Stimulated activated CD4-positive, alpha-beta T cell treated with anti-CD3 and anti-CD28 coated beads, Interleukin-15, amount 100 ng/mL, for 48 hours (primary cell): ENCODE results near the gene ASTN2.

Experiments used
- DNase-seq, 2 donors: peaks; one replicate each; pipeline ENCODE4 v3.0.0-alpha.2; 2020; ENCODE audit warnings: low read depth in 2 of 2

The ASTN2 gene

DNA sequence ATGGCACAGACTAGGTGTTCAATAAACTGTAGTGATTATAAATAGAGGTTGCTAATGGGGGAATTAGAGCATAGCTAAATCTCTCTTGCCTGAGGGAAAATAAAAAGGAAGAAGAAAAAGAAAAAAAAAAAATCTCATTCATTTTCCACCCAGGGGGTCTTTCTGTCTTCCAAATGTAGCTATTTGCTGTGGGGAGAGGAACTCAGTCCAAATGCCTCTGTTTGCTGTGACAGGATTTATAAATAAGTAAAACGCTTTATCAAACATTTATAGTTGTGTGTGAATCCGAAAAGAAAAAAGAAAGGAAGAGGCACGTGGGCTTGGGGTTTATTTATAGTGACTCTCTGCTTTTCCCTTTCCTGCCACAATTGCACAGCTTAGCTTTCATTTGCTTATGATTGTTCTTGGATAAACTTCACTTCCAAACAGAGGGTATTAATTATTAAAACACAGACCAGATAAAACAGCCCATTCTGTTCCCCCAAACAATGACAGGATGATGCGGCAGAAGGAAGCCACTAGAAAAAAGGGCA is 245.7 kb downstream of the ASTN2 start:
- DNase-seq, result no peak

DNA sequence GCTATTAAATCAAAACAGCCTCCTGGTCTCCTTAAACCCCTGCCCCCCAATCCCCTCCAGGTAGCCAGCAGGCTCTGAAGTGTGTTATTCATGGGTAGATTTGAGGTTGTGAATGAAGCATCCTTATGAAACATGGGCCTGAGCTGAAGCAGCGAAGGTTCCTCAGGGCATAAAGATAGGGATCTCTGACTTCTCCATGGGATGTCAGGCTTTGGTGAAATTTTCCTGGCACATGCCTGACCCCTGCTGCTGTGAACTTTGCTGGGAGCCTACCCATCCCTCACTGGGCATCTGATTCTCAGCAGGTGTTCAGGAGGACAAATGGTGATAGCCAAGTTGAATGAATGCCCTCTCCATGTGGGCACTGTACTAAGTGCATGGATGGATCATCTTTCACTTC is 250.3 kb downstream of the ASTN2 start:
- no peak for DNase-seq

DNA sequence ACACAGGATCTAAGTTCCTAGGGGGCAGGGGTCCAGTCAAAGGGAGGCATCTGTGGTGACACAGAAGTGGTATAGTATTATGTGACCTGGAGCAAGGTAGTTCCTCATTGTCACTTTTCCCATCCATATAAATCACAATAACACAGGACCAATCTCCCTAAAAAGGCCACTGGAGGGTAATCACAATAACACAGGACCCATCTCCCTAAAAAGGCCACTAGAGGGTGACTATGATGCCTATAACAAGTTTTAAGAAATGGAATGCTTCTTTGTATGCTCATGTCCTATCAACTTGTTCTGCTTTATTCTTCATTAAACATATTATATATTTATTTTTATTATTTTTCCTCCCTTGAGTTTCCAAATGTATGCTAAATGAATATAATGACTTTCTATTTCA is 254.6 kb downstream of the ASTN2 start:
- DNase-seq, result no peak

DNA sequence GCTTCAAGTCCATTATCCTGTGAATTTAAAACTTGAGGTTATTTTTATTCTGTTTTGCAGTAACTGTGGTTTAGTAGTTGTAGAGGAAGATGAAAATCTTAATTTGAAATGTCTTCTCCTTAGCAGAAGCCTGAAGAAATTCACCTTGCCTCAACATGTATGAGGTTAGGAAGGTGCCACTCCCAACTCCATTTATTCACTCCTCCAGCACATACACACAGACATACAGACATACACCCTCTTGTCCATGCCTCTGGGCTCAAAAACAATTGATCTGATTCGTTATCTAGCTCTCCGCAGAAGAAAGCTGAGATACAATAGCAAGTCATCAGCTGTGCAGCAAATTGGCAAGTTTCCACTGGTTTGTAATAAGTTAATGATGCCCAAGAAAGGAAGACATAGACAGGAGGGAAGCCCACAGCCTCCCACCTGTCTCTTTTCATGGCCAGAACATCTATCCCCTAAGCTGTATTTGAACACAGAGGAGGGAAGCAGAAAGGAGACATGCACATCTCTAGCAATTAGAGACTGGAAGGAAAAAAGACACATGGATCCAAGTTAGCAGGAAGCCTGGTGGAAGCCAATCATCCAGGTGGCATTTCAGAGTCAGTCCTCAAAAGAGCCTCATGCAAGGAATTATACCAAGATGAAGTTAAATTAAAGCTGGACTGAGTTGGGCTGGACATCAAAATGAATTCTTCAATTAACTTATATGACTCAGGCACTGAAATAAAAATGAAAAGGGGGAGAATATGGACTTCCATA is 257.9 kb downstream of the ASTN2 start:
- DNase-seq, result no peak

DNA sequence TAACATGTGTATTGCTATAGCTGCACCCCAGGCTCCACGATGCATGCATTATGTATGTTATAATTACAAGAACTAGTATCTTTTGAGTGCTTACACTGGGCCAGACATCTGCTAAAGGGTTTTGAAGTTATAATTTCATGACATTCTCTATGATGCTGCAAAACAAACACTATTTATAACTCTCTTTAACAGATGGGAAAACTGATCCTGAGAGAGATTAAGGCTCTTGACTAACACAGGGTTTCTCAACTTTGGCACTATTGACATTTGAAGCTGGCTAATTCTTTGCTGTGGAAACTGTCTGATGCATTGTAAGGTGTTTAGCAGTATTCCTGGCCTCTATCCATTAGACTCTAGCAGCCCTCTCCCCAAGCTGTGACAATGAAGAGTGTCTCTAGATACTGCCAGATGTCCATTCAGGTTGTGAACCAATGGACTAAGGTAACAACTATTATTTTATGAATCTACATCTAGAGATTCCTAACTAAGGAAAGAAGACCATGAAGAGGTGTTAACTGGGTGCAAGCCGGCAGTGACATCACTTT is 258.6 kb downstream of the ASTN2 start:
- no peak for DNase-seq

DNA sequence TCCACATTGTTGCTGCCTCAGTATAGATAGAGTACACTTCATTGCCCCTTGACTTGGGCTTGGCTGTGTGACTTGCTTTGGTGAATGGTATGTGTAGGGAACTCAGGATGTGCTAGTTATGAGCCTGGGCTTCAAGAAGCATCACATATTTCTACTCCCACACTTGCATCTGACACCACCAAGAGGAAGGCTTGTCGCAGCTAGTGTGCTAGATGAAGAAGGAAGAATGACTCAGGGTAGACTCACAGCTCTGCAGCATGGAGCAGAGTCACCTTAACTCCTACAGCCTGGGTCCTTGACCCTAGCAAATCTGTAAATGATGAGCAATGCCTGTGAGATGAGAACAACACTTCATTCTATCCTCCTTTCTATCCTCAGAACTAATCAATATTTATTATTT is 261.8 kb downstream of the ASTN2 start:
- no peak for DNase-seq

DNA sequence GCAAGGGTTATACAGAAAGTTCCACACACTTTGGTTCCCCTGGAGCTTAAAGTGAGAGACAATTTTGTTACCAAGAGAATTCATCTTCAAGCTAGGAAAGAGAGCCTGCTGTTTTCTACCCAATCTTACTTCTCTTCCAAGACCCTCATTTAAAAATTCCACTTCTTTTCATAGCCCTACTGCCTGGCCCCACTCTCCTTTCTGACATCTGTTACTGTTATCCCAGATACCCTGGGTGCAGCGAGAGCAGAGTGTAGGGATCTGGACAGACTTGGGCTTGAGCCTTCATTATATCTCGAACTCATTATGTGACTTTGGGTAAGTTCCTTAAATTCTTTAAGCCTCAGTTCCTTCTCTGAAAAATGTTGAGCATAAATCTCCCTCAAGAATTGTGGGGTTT is 263.1 kb downstream of the ASTN2 start:
- DNase-seq, result no peak

DNA sequence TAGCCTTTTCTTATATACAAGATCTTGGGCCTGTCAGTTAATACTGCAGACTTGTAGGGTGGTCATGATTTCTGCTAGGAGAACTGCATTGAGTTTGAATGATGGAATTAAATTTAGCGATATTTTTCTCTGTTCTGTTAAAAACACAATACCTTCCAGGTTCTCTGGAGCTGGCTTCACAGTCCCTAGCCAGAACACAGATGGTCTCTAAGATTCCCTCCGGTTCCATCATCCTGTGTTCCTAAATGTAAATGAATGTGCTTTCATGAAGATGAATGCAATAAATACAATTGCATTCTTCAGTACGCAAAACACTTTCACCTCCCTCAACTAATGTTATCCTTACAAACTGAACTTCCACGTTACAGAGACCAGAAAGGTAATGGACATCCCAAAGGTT is 264.9 kb downstream of the ASTN2 start:
- no peak for DNase-seq

DNA sequence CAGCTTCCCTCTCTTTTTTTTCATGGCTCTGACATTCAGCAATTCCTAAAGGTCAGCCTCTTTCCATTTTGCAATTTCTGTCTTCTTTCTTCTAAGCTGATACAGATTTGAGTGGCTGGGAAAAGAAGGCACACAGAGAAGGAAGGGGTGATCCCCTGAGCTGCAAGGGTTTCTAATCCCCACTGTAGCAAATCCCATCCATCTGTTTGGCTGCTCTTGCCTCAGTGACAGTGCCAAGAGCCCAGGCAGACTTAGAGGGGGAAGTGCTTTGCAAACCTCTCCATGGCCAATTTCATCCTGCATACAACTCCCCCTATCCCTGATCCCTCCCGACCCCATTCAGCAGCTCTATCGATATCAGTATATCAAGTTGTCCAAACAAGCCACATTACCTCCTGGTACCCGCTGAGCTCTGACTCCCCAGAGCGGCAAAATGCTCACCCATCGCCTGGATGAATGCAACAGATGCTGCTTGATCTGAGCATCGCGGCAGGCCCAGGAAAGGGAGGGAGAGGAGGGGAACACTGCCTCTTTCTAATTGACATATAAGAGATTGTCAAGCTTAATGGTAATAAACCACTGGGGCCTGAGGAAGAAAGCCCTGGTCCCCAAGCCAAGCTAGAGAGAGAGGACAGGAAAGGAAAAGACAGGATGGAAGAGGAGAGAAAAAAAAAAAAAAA is 268.9 kb downstream of the ASTN2 start:
- DNase-seq, result no peak

DNA sequence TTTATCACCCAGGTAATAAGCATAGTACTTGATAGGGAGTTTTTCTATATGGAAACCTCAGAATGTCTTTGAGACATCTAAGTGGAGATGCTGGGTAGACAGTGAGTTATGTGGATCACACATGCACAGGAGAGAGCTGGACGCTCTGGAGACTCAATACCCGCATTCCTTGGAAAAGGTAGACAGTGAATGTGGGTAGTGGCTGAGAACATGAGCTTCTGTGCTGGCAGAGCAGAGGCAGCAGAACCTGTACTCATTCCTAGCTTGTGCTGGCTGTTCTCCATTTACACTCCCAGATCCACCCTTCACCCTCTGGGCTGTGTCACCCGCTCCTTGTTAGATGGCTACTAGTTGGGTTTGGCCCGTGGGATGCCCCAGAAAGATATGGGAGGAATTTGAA is 269.8 kb downstream of the ASTN2 start:
- DNase-seq, result no peak

DNA sequence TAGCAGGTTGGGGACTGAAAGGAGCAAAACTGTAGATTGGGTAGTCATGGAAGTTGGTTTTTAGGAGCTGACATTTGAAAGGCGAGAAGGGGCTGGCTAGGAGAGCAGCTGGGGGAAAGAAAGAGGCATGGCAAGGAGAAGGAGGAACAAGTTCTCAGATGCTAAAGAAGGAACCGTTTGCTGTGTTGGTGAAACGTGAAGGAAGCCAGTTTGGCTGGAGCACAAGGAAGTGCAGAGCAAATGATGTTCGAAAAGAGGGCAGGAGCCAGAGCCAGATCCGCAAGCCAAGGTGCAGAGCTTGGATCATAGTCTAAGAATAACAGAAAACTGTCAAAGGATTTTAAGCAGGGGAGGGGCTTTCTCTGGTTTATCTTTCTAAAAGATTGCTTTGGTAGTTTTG is 276.6 kb downstream of the ASTN2 start:
- no peak for DNase-seq

DNA sequence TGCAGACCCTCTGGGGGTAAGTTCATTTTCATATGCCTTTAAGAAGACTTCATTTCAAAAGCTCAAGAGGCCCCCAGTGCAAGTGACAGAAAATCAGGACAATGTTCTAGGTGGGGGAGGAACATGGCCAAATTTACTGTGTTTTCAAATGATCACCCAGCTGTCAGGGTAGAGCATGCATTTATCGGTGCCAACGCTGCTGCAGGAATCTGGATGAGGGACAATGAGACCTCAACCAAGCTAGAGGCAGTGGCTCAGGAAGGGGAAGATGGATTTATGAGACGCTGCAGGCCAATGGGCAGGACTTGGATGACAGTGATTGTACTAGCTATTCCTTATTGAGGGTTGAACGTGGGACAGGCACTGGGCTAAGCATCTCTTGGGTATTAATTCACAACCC is 278.4 kb downstream of the ASTN2 start:
- no peak for DNase-seq

DNA sequence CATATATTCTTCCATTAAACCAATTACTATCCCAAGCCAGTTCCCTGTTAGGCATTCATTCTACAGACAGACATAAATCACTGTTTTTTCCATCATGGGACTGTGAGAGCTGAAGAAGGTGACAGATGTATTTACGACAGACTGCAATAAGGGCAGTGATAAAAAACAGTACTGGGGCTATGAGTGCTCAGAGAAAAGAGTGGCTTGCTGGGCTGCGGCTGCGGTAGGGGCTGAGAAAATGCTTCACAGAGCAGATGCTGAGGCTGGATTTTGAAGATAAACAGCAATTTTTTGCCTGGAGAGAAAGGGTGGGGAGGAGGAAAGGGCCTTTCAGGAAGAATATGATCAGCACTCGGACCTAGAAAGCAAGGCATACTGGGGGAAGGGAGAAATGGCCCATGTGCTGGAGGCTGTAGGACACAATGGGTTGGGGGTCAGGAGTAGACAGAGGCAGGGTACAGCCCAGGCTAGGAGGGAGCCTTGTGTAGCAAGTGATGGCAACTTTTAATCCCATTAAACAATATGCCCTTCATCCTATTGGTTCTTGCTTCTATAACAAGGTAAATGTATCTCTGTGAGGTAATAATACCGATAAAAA is 279.3 kb downstream of the ASTN2 start:
- no peak for DNase-seq

DNA sequence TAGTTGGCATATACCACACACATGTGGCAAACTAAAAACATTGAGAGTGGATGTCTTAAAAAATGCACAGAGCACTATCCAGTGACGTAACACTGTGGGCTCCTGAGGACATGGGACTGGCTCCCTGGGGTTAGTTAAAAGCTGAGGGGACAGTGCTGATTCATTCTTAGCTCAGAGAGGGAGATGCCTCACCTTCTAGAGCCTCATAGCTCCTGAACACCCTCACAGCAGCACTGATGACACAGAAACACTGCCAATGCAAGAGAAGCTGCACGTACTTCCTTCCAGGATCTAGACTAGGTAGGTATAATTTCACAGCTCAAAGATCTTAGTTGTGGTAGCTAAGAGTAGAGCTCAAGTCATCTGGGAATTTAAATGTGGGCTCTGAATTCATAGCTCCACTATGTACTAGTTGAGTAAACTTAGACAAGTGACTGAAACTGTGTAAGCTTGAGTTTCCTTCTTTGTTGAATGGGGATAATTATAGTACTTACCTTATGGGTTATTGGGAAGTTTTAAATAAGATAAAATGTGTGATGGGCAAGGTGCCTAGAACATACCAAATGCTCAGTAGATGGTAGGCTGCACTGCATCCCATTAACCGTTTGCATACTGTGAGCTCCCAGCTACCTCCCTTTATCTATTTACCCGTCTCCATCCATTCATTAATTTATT is 279.9 kb downstream of the ASTN2 start:
- DNase-seq, result no peak

DNA sequence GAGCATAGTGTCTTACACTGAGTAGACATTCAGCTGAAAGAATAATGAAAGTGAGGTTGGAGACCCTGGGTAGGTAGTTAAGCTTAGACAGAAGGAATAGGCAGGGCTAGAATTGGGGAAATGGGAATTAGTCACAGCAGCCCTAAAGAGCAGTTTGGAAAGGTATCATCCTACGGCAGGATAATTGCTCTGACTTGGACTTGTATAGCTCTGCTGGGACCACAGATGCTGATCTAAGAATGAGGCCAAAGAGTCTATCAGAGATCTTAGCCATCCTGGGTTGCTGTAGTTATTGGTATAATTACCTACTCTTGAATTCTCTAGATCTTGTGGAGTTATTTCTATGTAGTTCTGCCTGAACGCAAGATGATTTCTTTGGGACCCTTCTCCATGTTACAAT is 288.0 kb downstream of the ASTN2 start:
- no peak for DNase-seq

DNA sequence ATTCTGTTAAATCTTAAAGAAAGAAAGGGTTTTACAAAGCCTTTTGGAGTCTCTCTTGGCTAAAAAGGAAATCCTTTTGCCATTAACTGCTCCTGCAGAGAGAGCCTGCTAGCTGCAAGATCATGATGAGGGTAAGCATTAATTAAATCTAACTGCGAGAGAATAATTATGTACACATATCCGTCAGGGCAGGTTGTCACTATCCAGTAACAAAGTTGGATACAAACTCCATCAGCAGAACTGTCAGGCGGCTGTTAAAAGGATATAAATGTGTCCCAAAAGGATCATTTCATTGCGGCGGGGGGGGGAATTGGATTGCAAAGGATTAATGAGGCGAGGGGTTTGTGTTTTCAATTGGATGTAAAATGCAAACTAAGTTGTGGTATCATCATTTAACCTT is 289.3 kb downstream of the ASTN2 start:
- no peak for DNase-seq

DNA sequence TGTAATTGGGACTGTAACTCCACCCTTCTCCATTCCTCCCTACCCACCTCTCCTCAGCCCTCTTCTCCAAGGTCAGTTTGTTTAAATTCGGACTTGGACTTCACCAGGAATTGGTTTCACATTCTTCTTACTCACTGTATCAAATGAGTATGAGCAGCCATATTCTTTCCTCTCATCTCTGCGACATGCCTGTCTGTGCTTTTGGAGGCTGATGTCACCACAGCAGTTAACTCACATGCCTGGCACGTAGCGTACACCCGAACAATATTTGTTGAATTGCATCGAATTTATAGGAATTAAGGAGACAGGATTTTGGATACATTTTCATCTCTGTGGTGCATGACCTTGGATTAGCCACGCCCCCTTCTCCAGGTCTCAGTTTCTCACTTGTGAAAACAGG is 291.1 kb downstream of the ASTN2 start:
- DNase-seq, result no peak

DNA sequence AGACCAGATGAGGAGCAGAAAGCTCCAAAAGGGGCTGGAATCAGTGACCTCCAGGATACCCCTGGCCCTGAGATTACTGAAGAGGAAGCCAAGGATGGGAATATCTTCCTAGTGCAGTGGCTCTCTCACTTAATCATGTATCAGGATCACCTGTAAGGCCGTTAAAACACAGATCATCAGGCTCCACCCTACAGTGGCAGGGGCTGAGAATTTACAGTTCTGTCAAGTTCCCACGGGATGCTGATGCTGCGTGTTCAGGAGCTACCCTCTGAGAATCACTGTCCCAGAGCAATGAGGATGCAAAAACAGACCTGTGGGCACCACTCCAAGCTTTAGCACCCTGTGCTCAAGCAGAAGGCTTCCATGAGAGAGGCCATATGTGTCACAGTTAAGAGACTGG is 291.9 kb downstream of the ASTN2 start:
- no peak for DNase-seq

DNA sequence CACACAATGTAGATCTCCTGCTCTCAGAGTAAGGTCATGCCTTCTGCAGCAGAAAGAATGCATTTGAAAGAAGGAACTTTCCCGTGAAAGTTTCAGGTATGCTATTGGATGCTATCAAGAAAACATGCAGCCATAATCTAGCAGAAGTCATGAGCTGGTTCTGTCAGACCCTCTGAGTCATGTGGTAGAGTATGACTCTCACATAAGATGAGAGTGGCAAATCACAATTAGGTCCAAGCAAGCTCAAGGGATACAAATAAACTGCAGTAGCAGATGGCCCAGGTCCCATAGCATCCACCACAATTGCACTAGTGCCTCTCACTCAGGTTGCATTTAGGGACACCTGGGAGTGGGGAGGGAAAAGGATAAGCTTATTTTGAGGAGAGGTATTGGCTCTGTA is 292.8 kb downstream of the ASTN2 start:
- no peak for DNase-seq

DNA sequence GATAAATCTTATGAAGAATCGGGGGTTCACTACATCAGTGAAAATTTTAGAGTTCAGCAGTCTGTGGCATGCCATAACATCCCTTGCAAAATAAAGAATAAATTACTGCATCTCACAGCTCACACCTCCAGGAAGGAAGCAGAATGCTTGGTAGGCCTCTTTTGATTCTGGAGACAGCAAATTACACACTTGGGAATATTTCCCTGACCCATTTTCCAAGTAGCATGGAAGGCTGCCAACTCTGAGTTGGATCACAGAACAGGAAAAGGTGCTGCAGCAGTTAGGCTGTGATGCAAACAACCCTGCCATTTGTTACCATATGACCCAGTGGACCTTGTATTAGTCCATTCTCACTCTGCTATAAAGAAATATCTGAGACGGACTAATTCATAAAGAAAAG is 293.5 kb downstream of the ASTN2 start:
- no peak for DNase-seq

DNA sequence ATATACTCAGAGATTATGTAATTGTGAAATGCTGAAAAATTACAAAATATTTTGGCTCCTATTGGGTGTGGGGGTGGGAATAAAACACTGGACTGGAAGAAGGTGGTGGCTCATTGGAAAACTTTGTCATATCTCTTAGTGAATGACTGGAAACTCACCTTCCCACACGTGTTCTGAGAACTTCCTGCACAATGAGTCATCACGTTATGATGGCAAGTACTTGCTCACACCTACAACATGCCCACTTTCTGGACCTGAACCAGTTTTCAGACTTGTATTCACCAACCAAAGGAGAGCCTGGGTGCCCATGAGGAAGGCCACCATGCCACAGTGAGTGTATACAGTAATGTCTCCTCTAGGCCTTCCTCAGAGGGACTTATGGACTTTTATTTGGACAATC is 294.8 kb downstream of the ASTN2 start:
- DNase-seq, result no peak

DNA sequence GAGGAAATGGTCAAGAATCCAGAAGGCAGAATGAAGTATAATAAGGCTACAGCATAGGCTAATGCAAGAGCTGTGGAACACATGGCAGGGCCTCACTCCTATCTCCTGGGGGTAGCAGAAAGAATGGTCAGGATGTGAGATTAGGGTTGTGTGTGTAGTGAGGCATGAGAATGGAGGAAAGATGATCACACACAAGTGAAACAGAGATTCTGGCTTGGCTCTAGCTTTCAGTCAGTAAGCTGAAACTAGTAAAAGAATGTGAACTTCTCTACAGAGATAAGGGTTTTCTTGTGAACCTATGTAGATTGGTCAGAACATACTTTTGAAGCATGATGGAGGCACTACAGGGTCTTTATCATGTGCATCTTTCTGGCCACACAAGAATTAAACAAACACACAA is 298.8 kb downstream of the ASTN2 start:
- no peak for DNase-seq
